Measurements from ENCODE around the gene JAZF1. TPM values are rescaled to one million over a fixed set of nuclear protein-coding genes. Genes with fewer than 3 reads are reported as not detected.

JAZF1 gene
- total and polyA plus RNA-seq, 2 of the 4 experiments (the other 2 are of a cell fraction) = 8.4 to 10.5 TPM

- Histone ChIP-seq H3K14ac (replicated peaks; ENCODE audit: low read depth, low read length) (no peak overlapping the region), H4K91ac (ENCODE audit: insufficient read depth, low read depth, low read length) (no peak overlapping the region), H3K27ac (ENCODE audit: insufficient read depth, low read length) (no peak overlapping the region), H2BK20ac (ENCODE audit: low read depth, low read length) (no peak overlapping the region), H2AK9ac (replicated peaks; ENCODE audit: low read depth, low read length, poor library complexity) (no peak overlapping the region), H2AK5ac (ENCODE audit: low read depth, low read length) (no peak overlapping the region), H2AFZ (replicated peaks; ENCODE audit: low read length, poor library complexity) (no peak overlapping the region), H3K79me1 (ENCODE audit: low read depth in 1 of 2, low read length in 2 of 2) (peaks cover 3 to 9% of the 10 kb centered on the region in 2 experiments; a peak in 2 of 4 replicates), H3K9ac (ENCODE audit: low read depth, low read length) (no peak overlapping the region), H2BK120ac (ENCODE audit: low read depth, low read length) (no peak overlapping the region), H3K4me3 (ENCODE audit: insufficient read depth, low read depth, low read length) (no peak overlapping the region), H3K56ac (ENCODE audit: extremely low read depth, insufficient read depth, low read length) (no peak overlapping the region), H4K5ac (ENCODE audit: low read depth, low read length) (no peak overlapping the region), H3K9me3 (ENCODE audit: control insufficient read depth, insufficient read depth, low read length) (no peaks in the 10 kb centered on the region), H2BK15ac (ENCODE audit: low read depth, low read length) (no peak overlapping the region), H4K8ac (ENCODE audit: low read depth in 2 of 2, low read length in 2 of 2) (no peak overlapping the region), H3K4me2 (ENCODE audit: low read depth, low read length) (no peak overlapping the region), H3K18ac (ENCODE audit: low read depth, low read length) (no peak overlapping the region), H2BK5ac (ENCODE audit: low read depth, low read length, poor library complexity, severe bottlenecking) (no peak overlapping the region), H3K27me3 (ENCODE audit: control insufficient read depth, insufficient read depth, low read length) (no peaks in the 10 kb centered on the region), H3K23ac (ENCODE audit: low read depth, low read length) (no peak overlapping the region), H3K4ac (ENCODE audit: low read depth, low read length) (no peak overlapping the region), H4K20me1 (ENCODE audit: insufficient read depth, low read length) (0 out of 2 replicates have a peak, but pooled peaks cover 9% of the 10 kb centered on the region), H3K4me1 (ENCODE audit: control insufficient read depth, insufficient read depth, low read length) (0 out of 2 replicates have a peak, but pooled peaks cover 2% of the 10 kb centered on the region), H3K36me3 (ENCODE audit: control insufficient read depth, insufficient read depth, low read length) (no peaks in the 10 kb centered on the region), H3K9me1 (ENCODE audit: insufficient read depth, low read length) (peaks cover 3% of the 10 kb centered on the region; the same call in 1 of the 2 replicates)
- dilution Hi-C loops (cut with HindIII; ENCODE audit: low sequenced_read_pairs, unreplicated experiment) (no loop called here), intact Hi-C loops (cut with micrococcal nuclease) (no loop called here), in situ Hi-C loops (cut with MboI; ENCODE audit: low sequenced_read_pairs) (no loop called here)
- CTCF ChIA-PET = no interaction called here
- WGBS, 2 experiments (ENCODE audit: extremely low coverage in 2 of 2, insufficient read length in 1 of 2) = 84% methylated on average over 4 of the region's 13 CpGs; no CpG with 5 or more reads in 1 of the 2 experiments
- ATAC-seq (ENCODE audit: low read depth) (peak; percentile 29; the same call in 1 of the 2 replicates), DNase-seq (peak; percentile 19)
- BruUV-seq (replicated peaks) = no TSS peak
- TF ChIP-seq NFE2L2 (IDR thresholded peaks at IDR 0.05; ENCODE audit: low read depth, low read length) (no peak), CHD1 (IDR thresholded peaks at IDR 0.05; ENCODE audit: low read depth, low read length) (no peak), BHLHE40 (IDR thresholded peaks at IDR 0.05; ENCODE audit: low read depth, low read length) (no peak), CEBPB (IDR thresholded peaks at IDR 0.05; ENCODE audit: low read depth, low read length) (no peak), RAD21 (IDR thresholded peaks at IDR 0.05; ENCODE audit: low read length) (no peak), SMC3 (IDR thresholded peaks at IDR 0.05; ENCODE audit: low read depth, low read length) (no peak), RCOR1 (IDR thresholded peaks at IDR 0.05; ENCODE audit: insufficient replicate concordance, low read length) (no peak), FOS (IDR thresholded peaks at IDR 0.05; ENCODE audit: low read depth, low read length) (no peak), RFX5 (IDR thresholded peaks at IDR 0.05; ENCODE audit: low read depth, low read length) (no peak), USF2 (IDR thresholded peaks at IDR 0.05; ENCODE audit: low read depth, low read length) (no peak), MAZ (IDR thresholded peaks at IDR 0.05; ENCODE audit: borderline replicate concordance, low read depth, low read length) (no peak), MXI1 (IDR thresholded peaks at IDR 0.05; ENCODE audit: borderline replicate concordance, low read depth, low read length) (no peak), ELK1 (IDR thresholded peaks at IDR 0.05; ENCODE audit: borderline replicate concordance, low read depth, low read length) (no peak)
- POLR2A ChIA-PET (ENCODE audit: unreplicated experiment) = no interaction called here
These were observed 306.3 kb downstream of the JAZF1 start for GRCh38 chr7:27873981-27874957.

Measured in IMR-90 (cell line).